ENCODE results near the gene HKDC1.
"Not testable (repeated sequence)": the region's sequence is repeated elsewhere in the genome, so short reads cannot be mapped to it uniquely, and the experiment has no call there.

HKDC1 gene

GRCh38 chr10:69278446-69278963 lies 58.4 kb downstream of the HKDC1 start, which contains the start of gene HK1:
Gene HK1, plus strand, starts transcription at chr10:69278496.
- DNase-seq (ENCODE audit: low read depth): peak; percentile 43

- no peak for DNase-seq (ENCODE audit: low read depth)
Measured at GRCh38 chr10:69279110-69279509, 59.0 kb downstream of the HKDC1 start.

- no peak for DNase-seq (ENCODE audit: low read depth)
Measured at GRCh38 chr10:69281507-69282413, 61.6 kb downstream of the HKDC1 start.

- DNase-seq (ENCODE audit: low read depth): not testable (repeated sequence)
Measured at GRCh38 chr10:69284402-69284801, 64.3 kb downstream of the HKDC1 start.

GRCh38 chr10:69285699-69286098 lies 65.6 kb downstream of the HKDC1 start:
- DNase-seq (ENCODE audit: low read depth): no peak

- DNase-seq (ENCODE audit: low read depth): no peak
Measured at GRCh38 chr10:69287181-69287580, 67.0 kb downstream of the HKDC1 start.

- DNase-seq (ENCODE audit: low read depth): no peak
Measured at GRCh38 chr10:69290993-69291392, 70.9 kb downstream of the HKDC1 start.

DNA sequence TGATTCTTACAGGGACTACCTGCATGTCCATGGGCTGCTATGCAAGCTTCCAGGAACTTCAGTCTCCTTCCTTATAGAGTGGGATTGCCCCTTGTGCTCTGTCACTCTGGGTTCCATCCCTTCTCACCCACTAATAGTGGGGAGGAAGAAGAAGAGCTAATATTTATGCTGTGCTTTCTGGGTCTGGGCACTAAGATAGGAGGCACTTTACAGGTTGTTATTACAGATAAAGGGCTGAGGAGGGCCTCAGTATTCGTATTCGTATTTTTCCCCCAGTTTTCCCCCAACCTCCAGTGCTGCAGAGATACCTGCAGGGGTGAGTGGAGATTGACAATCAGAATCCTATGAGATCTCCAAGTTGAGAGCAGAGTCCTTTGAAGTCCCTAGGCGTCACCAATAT lies 72.3 kb downstream of the HKDC1 start:
- DNase-seq (ENCODE audit: low read depth): no peak

DNA sequence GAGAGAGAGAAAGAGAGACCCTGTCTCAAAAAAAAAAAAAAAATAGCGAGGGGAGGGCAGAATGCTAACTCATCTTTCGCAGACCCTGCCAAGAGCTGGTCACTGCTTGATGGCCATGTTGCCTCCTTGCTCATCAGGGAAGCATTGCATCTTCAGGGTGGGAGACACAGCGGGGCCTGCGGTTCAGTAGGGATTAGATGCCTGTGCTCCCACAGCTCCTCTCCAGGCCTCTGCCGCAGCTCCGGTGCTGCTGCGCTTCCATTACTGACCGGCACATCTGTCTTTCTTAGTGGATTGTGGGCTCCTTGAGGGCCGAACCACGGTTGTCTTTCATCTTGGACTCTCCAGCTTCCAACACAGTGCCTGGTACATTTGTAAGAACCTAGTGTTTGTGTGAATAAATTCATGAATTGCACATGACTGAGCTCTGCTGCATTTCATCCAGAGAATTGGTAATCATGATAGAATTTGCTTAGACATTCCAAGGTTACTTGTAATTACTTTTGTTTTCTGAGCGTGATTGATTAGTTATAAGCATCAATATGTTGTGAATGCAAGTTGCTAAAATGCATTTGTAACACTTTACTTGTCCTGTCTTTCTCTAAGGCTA lies 75.0 kb downstream of the HKDC1 start:
- DNase-seq (ENCODE audit: low read depth): no peak

GRCh38 chr10:69303632-69304051 lies 83.5 kb downstream of the HKDC1 start:
- peak; percentile 45 for DNase-seq (ENCODE audit: low read depth)

- no peak for DNase-seq (ENCODE audit: low read depth)
Measured at GRCh38 chr10:69306421-69306820, 86.3 kb downstream of the HKDC1 start.

GRCh38 chr10:69307434-69307833 lies 87.3 kb downstream of the HKDC1 start:
- no peak for DNase-seq (ENCODE audit: low read depth)

DNA sequence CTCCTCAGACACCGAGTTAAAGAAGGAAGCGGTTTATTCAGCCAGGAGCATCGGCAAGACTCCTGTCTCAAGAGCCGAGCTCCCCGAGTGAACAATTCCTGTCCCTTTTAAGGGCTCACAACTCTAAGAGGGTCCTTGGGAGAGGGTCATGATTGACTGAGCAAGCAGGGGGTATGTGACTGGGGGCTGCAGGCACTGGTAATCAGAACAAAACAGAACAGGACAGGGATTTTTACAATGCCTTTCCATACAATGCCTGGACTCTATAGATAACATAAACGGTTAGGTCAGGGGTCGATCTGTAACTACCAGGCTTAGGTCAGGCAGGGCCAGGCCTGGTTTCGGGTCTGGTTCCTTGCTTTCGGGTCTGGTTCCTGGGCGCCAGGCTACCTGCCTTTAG lies 88.2 kb downstream of the HKDC1 start:
- DNase-seq (ENCODE audit: low read depth): not testable (repeated sequence)

GRCh38 chr10:69311309-69311708 lies 91.2 kb downstream of the HKDC1 start:
- DNase-seq (ENCODE audit: low read depth): no peak

DNA sequence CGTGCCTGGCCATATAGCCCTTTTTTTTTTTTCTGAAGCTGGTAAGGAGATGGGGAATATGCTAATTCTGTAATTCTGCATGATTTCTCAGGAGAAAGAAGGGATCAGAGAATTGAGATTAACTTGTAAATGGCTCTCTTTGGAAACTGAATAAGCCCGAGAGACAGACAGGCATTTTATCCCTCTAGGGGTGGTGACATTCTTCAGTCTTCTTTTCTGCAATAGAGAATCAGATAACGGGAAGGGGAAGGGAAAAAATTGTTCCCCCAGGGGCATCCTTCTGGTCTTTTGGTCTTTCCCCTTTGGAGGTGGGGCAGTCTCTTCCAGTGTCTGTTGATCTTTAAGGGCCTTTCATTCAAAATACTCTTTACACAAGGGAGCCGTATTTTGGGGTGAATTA lies 92.4 kb downstream of the HKDC1 start:
- DNase-seq (ENCODE audit: low read depth): no peak

DNA sequence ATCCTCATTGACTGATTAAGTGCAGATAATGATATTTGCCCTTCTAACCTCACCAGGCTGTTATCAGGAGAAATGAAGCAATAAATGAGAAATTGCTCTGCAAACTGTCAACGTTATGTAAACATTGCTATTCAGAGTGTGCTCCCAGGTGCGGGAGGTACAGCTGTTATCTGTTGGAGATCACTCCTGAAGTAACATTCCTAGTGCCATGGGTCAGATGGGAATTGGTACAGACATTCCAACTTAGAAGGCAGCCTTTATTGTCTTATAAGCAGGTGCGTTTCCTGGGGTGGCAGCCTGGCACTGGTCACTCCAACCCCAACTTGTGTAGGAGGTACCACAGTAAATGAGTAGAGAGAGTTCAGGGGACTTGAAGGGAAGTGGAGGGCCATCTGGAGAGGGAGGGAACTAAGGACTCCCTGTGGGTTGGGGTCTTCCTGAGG lies 95.0 kb downstream of the HKDC1 start:
- no peak for DNase-seq (ENCODE audit: low read depth)

- no peak for DNase-seq (ENCODE audit: low read depth)
Measured at GRCh38 chr10:69315610-69316312, 95.6 kb downstream of the HKDC1 start.

GRCh38 chr10:69316313-69317059 lies 96.4 kb downstream of the HKDC1 start:
- peak; percentile 58 for DNase-seq (ENCODE audit: low read depth)

All from iris pigment epithelial cell (primary cell).